H1 (cell line): ENCODE data around the gene CHDH. TPM values are rescaled to one million over a fixed set of nuclear protein-coding genes. Genes with fewer than 3 reads are reported as not detected.

Source experiments
- CTCF ChIA-PET: fragments of 300-600 bp; sonication (Branson Sonifier 250); formaldehyde crosslinking; loops from one replicate; lab custom pipeline; 2021; ENCODE audit not compliant: partially characterized antibody; lab: Charles Lee
- POLR2A ChIA-PET: fragments of 300-600 bp; sonication (Branson Sonifier 250); formaldehyde crosslinking; loops from one replicate; lab custom pipeline; 2021; ENCODE audit warnings: inconsistent platforms; ENCODE audit not compliant: partially characterized antibody; lab: Charles Lee
- DNase-seq, 2 experiments: peaks; one replicate each; pipeline versions ENCODE4 v3.0.0 to v3.0.0-alpha.2; 2010 to 2022; ENCODE audit warnings: low spot score in 2 of 2, low read depth in 1 of 2, mixed read lengths in 1 of 2
- FAIRE-seq: peaks from 2 replicates; lab custom pipeline; 2011; peaks lifted over from hg19 to GRCh38; lab: Jason Lieb, UNC
- H2AFZ ChIP-seq: 2 replicates; pipeline ENCODE4 v1.8.1; 2012; ENCODE audit warnings: low read length, inconsistent platforms
- H2AK5ac ChIP-seq: 2 replicates; pipeline ENCODE4 v1.6.1; 2013; ENCODE audit warnings: low read depth, low read length
- H2BK120ac ChIP-seq: replicated peaks from 2 replicates; pipeline ENCODE3; 2013; ENCODE audit warnings: low read depth, low read length, inconsistent platforms
- H2BK12ac ChIP-seq: 2 replicates; pipeline ENCODE4 v1.6.1; 2013; ENCODE audit warnings: low read depth, low read length
- H2BK15ac ChIP-seq: 2 replicates; pipeline ENCODE4 v1.6.1; 2013; ENCODE audit warnings: low read length
- H2BK20ac ChIP-seq: 2 replicates; pipeline ENCODE4 v1.6.1; 2013; ENCODE audit warnings: low read length
- H2BK5ac ChIP-seq: 2 replicates; pipeline ENCODE4 v1.6.1; 2013; ENCODE audit warnings: low read depth, low read length
- H3K14ac ChIP-seq: 2 replicates; pipeline ENCODE4 v1.6.1; 2013; ENCODE audit warnings: inconsistent platforms; ENCODE audit not compliant: insufficient read length
- H3K18ac ChIP-seq: 2 replicates; pipeline ENCODE4 v1.6.1; 2013; ENCODE audit warnings: low read length; ENCODE audit errors: extremely low read depth
- H3K23ac ChIP-seq: 2 replicates; pipeline ENCODE4 v1.6.1; 2013; ENCODE audit warnings: inconsistent platforms; ENCODE audit not compliant: insufficient read length
- H3K23me2 ChIP-seq: 2 replicates; pipeline ENCODE4 v1.6.1; 2013; ENCODE audit warnings: low read depth, low read length
- H3K27ac ChIP-seq: 2 replicates; pipeline ENCODE4 v1.6.1; 2011; ENCODE audit warnings: low read depth, low read length, inconsistent platforms
- H3K27me3 ChIP-seq, 4 experiments: replicated peaks in 1 of 4; 1 replicate in 1 of 4; 2 replicates in 3 of 4; pipeline versions ENCODE4 v1.6.1 to v1.8.1; 2011 to 2013; ENCODE audit warnings: low read length in 3 of 4, mild to moderate bottlenecking in 3 of 4, inconsistent platforms in 2 of 4, mixed read lengths in 2 of 4, moderate library complexity in 1 of 4; ENCODE audit not compliant: control insufficient read depth in 3 of 4, insufficient read depth in 3 of 4; ENCODE audit errors: extremely low read depth in 1 of 4
- H3K36me3 ChIP-seq, 4 experiments: 2 replicates each; pipeline versions ENCODE4 v1.6.1 to v1.8.1; 2011 to 2013; ENCODE audit warnings: mild to moderate bottlenecking in 4 of 4, low read length in 3 of 4, moderate library complexity in 2 of 4, control low read depth in 1 of 4, inconsistent platforms in 1 of 4; ENCODE audit not compliant: insufficient read depth in 4 of 4, control insufficient read depth in 2 of 4
- H3K4ac ChIP-seq: replicated peaks from 2 replicates; pipeline ENCODE3; 2013; ENCODE audit warnings: low read length, low read depth, mixed read lengths, inconsistent platforms; ENCODE audit not compliant: insufficient read length
- H3K4me1 ChIP-seq, 4 experiments: replicated peaks in 1 of 4; 1 replicate in 1 of 4; 2 replicates in 3 of 4; pipeline versions ENCODE4 v1.6.1 to v1.8.1; 2011 to 2013; ENCODE audit warnings: low read length in 3 of 4, inconsistent platforms in 2 of 4, mixed read lengths in 1 of 4; ENCODE audit not compliant: insufficient read depth in 4 of 4, control insufficient read depth in 3 of 4
- H3K4me2 ChIP-seq, 2 experiments: 2 replicates each; pipeline versions ENCODE4 v1.6.1 to v1.8.1; 2011 to 2013; ENCODE audit warnings: low read depth in 2 of 2, low read length in 2 of 2, control low read depth in 1 of 2, inconsistent platforms in 1 of 2, mild to moderate bottlenecking in 1 of 2; ENCODE audit not compliant: insufficient read depth in 1 of 2
- H3K4me3 ChIP-seq, 4 experiments: fragments of 200-600, 300-600 bp in 1 of 4; sonication (generic), shearing (Covaris generic), sonication (Bioruptor Twin) in 1 of 4; 2 replicates each; pipeline versions ENCODE4 v1.5.1 to v1.8.1; 2011 to 2016; ENCODE audit warnings: low read length in 4 of 4, low read depth in 3 of 4, control low read depth in 2 of 4, inconsistent platforms in 2 of 4, mild to moderate bottlenecking in 2 of 4, mixed read lengths in 1 of 4, moderate library complexity in 1 of 4; ENCODE audit not compliant: insufficient read depth in 2 of 4; ENCODE audit errors: extremely low read depth in 1 of 4
- H3K56ac ChIP-seq: replicated peaks from 2 replicates; pipeline ENCODE3; 2013; ENCODE audit warnings: low read depth, mild to moderate bottlenecking, mixed read lengths, low read length, inconsistent platforms; ENCODE audit not compliant: insufficient read length
- H3K79me1 ChIP-seq: 2 replicates; pipeline ENCODE4 v1.6.1; 2013; ENCODE audit warnings: low read depth, low read length, control low read depth
- H3K79me2 ChIP-seq, 2 experiments: 2 replicates each; pipeline versions ENCODE4 v1.6.1 to v1.8.1; 2012 to 2013; ENCODE audit warnings: low read length in 2 of 2, mild to moderate bottlenecking in 2 of 2, inconsistent platforms in 1 of 2; ENCODE audit not compliant: insufficient read depth in 2 of 2, control insufficient read depth in 1 of 2
- H3K9ac ChIP-seq, 4 experiments: replicated peaks in 1 of 4; 1 replicate in 1 of 4; 2 replicates in 3 of 4; pipeline versions ENCODE4 v1.6.1 to v1.8.1; 2011 to 2013; ENCODE audit warnings: low read depth in 3 of 4, low read length in 3 of 4, control low read depth in 2 of 4, mild to moderate bottlenecking in 2 of 4, moderate library complexity in 2 of 4, inconsistent platforms in 1 of 4; ENCODE audit errors: extremely low read depth in 1 of 4
- H3K9me3 ChIP-seq, 2 experiments: 2 replicates each; pipeline versions ENCODE4 v1.6.1 to v1.8.1; 2012 to 2013; ENCODE audit warnings: mild to moderate bottlenecking in 2 of 2, moderate library complexity in 2 of 2, control low read depth in 1 of 2, inconsistent platforms in 1 of 2, low read depth in 1 of 2, low read length in 1 of 2, mixed read lengths in 1 of 2; ENCODE audit not compliant: insufficient read depth in 2 of 2
- H4K20me1 ChIP-seq, 2 experiments: replicated peaks in 1 of 2; 2 replicates each; pipeline versions ENCODE3 to v1.8.1; 2011 to 2013; ENCODE audit warnings: inconsistent platforms in 2 of 2, low read length in 2 of 2, mild to moderate bottlenecking in 1 of 2; ENCODE audit not compliant: insufficient read depth in 2 of 2, control insufficient read depth in 1 of 2
- H4K5ac ChIP-seq: 2 replicates; pipeline ENCODE4 v1.6.1; 2013; ENCODE audit warnings: low read length, low read depth, mixed read lengths, inconsistent platforms; ENCODE audit not compliant: insufficient read length
- H4K8ac ChIP-seq: 2 replicates; pipeline ENCODE4 v1.8.0; 2013; ENCODE audit warnings: mild to moderate bottlenecking, moderate library complexity, low read length, inconsistent platforms; ENCODE audit not compliant: insufficient read depth; ENCODE audit errors: extremely low read depth
- H4K91ac ChIP-seq: replicated peaks from 2 replicates; pipeline ENCODE3; 2013; ENCODE audit warnings: low read length, mixed read lengths, inconsistent platforms; ENCODE audit not compliant: insufficient read length
- YY1 ChIP-seq: IDR thresholded peaks from 2 replicates; pipeline ENCODE4 v1.6.1; 2011; ENCODE audit warnings: low read depth, mild to moderate bottlenecking, low read length
- WGBS, 2 experiments: shearing (Covaris generic) in 1 of 2; methylation state at CpG; one replicate each; pipeline versions ENCODE4 v1.1.6 to v1.1.7; 2013 to 2015; ENCODE audit warnings: low lambda C conversion rate in 2 of 2, mixed read lengths in 2 of 2, inconsistent platforms in 1 of 2, low coverage in 1 of 2, missing lambda C conversion rate in 1 of 2; ENCODE audit not compliant: insufficient replicate concordance in 2 of 2, insufficient coverage in 1 of 2, insufficient read length in 1 of 2; ENCODE audit errors: extremely low coverage in 1 of 2, missing lambda C conversion rate in 1 of 2; 5-methylcytosine and 5-hydroxymethylcytosine counted together
- polyA plus RNA-seq, 7 experiments: library from polyadenylated mRNA; depleted of rRNA in 3 of 7; stranded (reverse) in 5 of 7; unstranded in 2 of 7; fragments of >200 nt in 5 of 7; fragments of 200-250 nt in 2 of 7; gene quantifications; 1 replicate in 5 of 7; 2 replicates in 1 of 7; 4 replicates in 1 of 7; pipeline versions ENCODE4 v1.2.1 to v1.2.3, GENCODE V29; 2011 to 2013; ENCODE audit warnings: missing spikeins in 2 of 7, mixed read lengths in 2 of 7
- total RNA-seq: library from RNA; stranded (reverse); fragmentation: NEBNext Ultra II Directional; extraction: Animal tissue kit (Norgen Biotek cat#: 25700); gene quantifications from 2 replicates; pipeline ENCODE4 v1.2.1, GENCODE V29; 2021

CHDH gene
- total and polyA plus RNA-seq, 2 of the 8 experiments (the other 6 are each of a cell fraction or from before 2014, with no cell fraction given), result 4.9 to 10.3 TPM

- H3K9me3 ChIP-seq, result no peaks in the 10 kb centered on the region
- H3K23me2 ChIP-seq, result no peaks in the 10 kb centered on the region
- no peak overlapping the region for H2AFZ ChIP-seq
- no peak overlapping the region for H3K14ac ChIP-seq
- ChIA-PET POLR2A (interaction anchor here (0.9 kb wide), 1 partner anchor 10 kb away, joined by 3 read pairs; no protein-coding TSS in a partner anchor), CTCF (interaction anchor here (0.6 to 3.7 kb wide), 11 partner anchors 8 to 207 kb away, joined by 3 to 23 read pairs (median 3); no protein-coding TSS in a partner anchor)
- H3K23ac ChIP-seq, result no peak overlapping the region
- no peak overlapping the region for H3K4ac ChIP-seq
- no peak overlapping the region for H3K4me2 ChIP-seq
- no peak overlapping the region for H3K4me3 ChIP-seq
- H3K18ac ChIP-seq, result no peak overlapping the region
- H3K27me3 ChIP-seq, result no peaks in the 10 kb centered on the region
- DNase-seq, result no peak
- H2BK120ac ChIP-seq, result no peak overlapping the region
- TF ChIP-seq YY1, result no peak
- no peaks in the 10 kb centered on the region for H3K4me1 ChIP-seq
- H2BK15ac ChIP-seq, result no peak overlapping the region
- H4K91ac ChIP-seq, result no peak overlapping the region
- H3K36me3 ChIP-seq, result no peaks in the 10 kb centered on the region; a peak in 3 of 8 replicates
- H4K20me1 ChIP-seq, result peaks cover 0 to 4% of the 10 kb centered on the region in 2 experiments
- no peak overlapping the region for H2AK5ac ChIP-seq
- H2BK20ac ChIP-seq, result no peak overlapping the region
- no peak overlapping the region for H3K27ac ChIP-seq
- H3K79me1 ChIP-seq, result no peaks in the 10 kb centered on the region
- WGBS, 2 experiments, result 87% methylated on average over 9 of the region's 9 CpGs; no CpG with 5 or more reads in 1 of the 2 experiments
- H2BK5ac ChIP-seq, result no peak overlapping the region; the same call in 1 of the 2 replicates
- no peak overlapping the region for H2BK12ac ChIP-seq
- H4K8ac ChIP-seq, result no peak overlapping the region
- no peaks in the 10 kb centered on the region for H3K79me2 ChIP-seq
- H4K5ac ChIP-seq, result no peak overlapping the region
- H3K9ac ChIP-seq, result no peak overlapping the region
- no peak overlapping the region for H3K56ac ChIP-seq
- no peak for FAIRE-seq
These were observed 13.1 kb downstream of the CHDH start for GRCh38 chr3:53833053-53833645.
